ENCODE data around the gene LTC4S. TPM values are rescaled to one million over a fixed set of nuclear protein-coding genes. Genes with fewer than 3 reads are reported as not detected.

Gene LTC4S
- polyA plus RNA-seq, 3 donors = 0.65 to 2.1 (median 0.69) TPM

DNA sequence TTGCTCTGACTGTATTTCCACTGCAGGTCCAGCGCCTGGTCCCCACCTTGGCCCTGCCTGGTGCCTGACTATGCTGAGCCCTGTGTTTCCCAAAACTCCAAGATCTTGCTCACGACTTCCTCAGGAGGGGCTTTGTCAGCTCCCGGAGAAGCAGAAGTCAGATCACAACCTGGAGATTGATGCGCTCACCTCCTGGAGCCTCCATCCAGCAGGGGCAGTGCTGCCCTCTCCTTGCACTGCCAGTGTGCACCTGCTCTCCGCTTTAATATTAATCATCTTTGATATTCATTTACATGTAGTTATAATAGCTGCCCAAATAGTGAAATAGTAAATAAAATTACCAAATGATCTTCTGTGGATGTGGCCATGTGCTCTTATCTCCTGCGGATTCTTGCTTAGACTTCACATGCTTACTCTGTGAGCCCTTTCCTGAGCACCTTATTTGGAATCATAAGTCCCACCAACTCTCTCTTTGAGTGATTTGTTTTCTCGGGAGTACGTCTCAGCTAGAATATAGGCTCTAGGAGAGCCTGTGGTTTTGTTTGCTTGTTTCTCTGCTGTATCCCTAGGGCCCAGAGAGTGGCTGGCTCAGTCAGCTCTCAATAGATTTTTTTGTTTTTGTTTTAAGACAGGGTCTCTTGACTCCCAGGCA, 43.8 kb upstream of the LTC4S start:
- H3K4me1 Mint-ChIP-seq = peaks cover 40% of the 10 kb centered on the region

GRCh38 chr5:179753971-179754370, 39.8 kb upstream of the LTC4S start:
- H3K4me1 ChIP-seq (ENCODE audit: control insufficient read depth in 1 of 2, insufficient read depth in 2 of 2, low read length in 2 of 2) = peaks cover 38 to 43% of the 10 kb centered on the region in 2 donors
- peaks cover 4 to 25% of the 10 kb centered on the region in 2 donors for H3K36me3 ChIP-seq (replicated peaks in 1 of 2; ENCODE audit: control insufficient read depth in 1 of 2, insufficient read depth in 2 of 2, low read length in 2 of 2)
- Mint-ChIP-seq H3K4me1 (peaks cover 49% of the 10 kb centered on the region), H3K27ac (peak overlapping the region in 5 of 7 donors; percentile 46 to 84 (median 47)), H3K27me3 (ENCODE audit: low read depth in 3 of 3) (peaks cover 0 to 3% (median 2%) of the 10 kb centered on the region in 3 donors), H3K9me3 (peaks cover 0 to 2% (median 0%) of the 10 kb centered on the region in 7 donors), H3K36me3 (peaks cover 18 to 35% of the 10 kb centered on the region in 2 donors), H3K4me3 (no peak overlapping the region)
- intact Hi-C loops (cut with micrococcal nuclease) = no loop called here
- 49% methylated on average over 4 of the region's 5 CpGs for WGBS (ENCODE audit: insufficient coverage)
- peaks cover 97% of the 10 kb centered on the region for H4K20me1 ChIP-seq (ENCODE audit: insufficient read depth, low read length)
- no peak overlapping the region for H2AFZ ChIP-seq (ENCODE audit: insufficient read depth, low read depth, low read length, poor library complexity, severe bottlenecking)
- no peaks in the 10 kb centered on the region for H3K27me3 ChIP-seq (ENCODE audit: control insufficient read depth in 2 of 2, insufficient read depth in 2 of 2, low read length in 2 of 2)
- no peaks in the 10 kb centered on the region for H3K9me3 ChIP-seq (replicated peaks in 1 of 2; ENCODE audit: control insufficient read depth in 1 of 2, insufficient read depth in 1 of 2, low read length in 2 of 2)
- H3K79me2 ChIP-seq (ENCODE audit: insufficient read depth, low read length) = peaks cover 97% of the 10 kb centered on the region
- no peak overlapping the region for H3K4me3 ChIP-seq (replicated peaks in 1 of 3; ENCODE audit: low read depth in 2 of 3, low read length in 3 of 3)
- H3K4me2 ChIP-seq (replicated peaks; ENCODE audit: extremely low read depth, low read length, poor library complexity, severe bottlenecking) = no peak overlapping the region
- H3K27ac ChIP-seq (ENCODE audit: low read depth in 1 of 2, low read length in 2 of 2) = peak overlapping the region in 1 of 2 donors; percentile 46
- TF ChIP-seq, protein P1, sequence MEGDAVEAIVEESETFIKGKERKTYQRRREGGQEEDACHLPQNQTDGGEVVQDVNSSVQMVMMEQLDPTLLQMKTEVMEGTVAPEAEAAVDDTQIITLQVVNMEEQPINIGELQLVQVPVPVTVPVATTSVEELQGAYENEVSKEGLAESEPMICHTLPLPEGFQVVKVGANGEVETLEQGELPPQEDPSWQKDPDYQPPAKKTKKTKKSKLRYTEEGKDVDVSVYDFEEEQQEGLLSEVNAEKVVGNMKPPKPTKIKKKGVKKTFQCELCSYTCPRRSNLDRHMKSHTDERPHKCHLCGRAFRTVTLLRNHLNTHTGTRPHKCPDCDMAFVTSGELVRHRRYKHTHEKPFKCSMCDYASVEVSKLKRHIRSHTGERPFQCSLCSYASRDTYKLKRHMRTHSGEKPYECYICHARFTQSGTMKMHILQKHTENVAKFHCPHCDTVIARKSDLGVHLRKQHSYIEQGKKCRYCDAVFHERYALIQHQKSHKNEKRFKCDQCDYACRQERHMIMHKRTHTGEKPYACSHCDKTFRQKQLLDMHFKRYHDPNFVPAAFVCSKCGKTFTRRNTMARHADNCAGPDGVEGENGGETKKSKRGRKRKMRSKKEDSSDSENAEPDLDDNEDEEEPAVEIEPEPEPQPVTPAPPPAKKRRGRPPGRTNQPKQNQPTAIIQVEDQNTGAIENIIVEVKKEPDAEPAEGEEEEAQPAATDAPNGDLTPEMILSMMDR (IDR thresholded peaks at IDR 0.05) = no peak
- no peak overlapping the region for H3K9ac ChIP-seq (ENCODE audit: insufficient read depth, low read length, poor library complexity, severe bottlenecking)
- DNase-seq = no peak

More for the DNA sequence above, 43.8 kb upstream of the LTC4S start:
- intact Hi-C loops (cut with micrococcal nuclease) = no loop called here
- TF ChIP-seq, protein P1 (IDR thresholded peaks at IDR 0.05) = no peak
- no peaks in the 10 kb centered on the region for H3K9me3 Mint-ChIP-seq
- Histone ChIP-seq H3K4me3 (replicated peaks in 1 of 3; ENCODE audit: low read depth in 2 of 3, low read length in 3 of 3) (no peak overlapping the region), H3K36me3 (replicated peaks in 1 of 2; ENCODE audit: control insufficient read depth in 1 of 2, insufficient read depth in 2 of 2, low read length in 2 of 2) (peaks cover 4 to 28% of the 10 kb centered on the region in 2 donors), H3K27me3 (ENCODE audit: control insufficient read depth in 2 of 2, insufficient read depth in 2 of 2, low read length in 2 of 2) (no peaks in the 10 kb centered on the region), H2AFZ (ENCODE audit: insufficient read depth, low read depth, low read length, poor library complexity, severe bottlenecking) (no peak overlapping the region), H3K9ac (ENCODE audit: insufficient read depth, low read length, poor library complexity, severe bottlenecking) (no peak overlapping the region), H3K9me3 (replicated peaks in 1 of 2; ENCODE audit: control insufficient read depth in 1 of 2, insufficient read depth in 1 of 2, low read length in 2 of 2) (no peaks in the 10 kb centered on the region), H3K27ac (ENCODE audit: low read depth in 1 of 2, low read length in 2 of 2) (peak overlapping the region in 1 of 2 donors; percentile 53), H3K4me1 (ENCODE audit: control insufficient read depth in 1 of 2, insufficient read depth in 2 of 2, low read length in 2 of 2) (peaks cover 24 to 35% of the 10 kb centered on the region in 2 donors), H4K20me1 (ENCODE audit: insufficient read depth, low read length) (peaks cover 97% of the 10 kb centered on the region), H3K4me2 (replicated peaks; ENCODE audit: extremely low read depth, low read length, poor library complexity, severe bottlenecking) (no peak overlapping the region), H3K79me2 (ENCODE audit: insufficient read depth, low read length) (peaks cover 97% of the 10 kb centered on the region)
- no peak for DNase-seq
- H3K27ac Mint-ChIP-seq = peak overlapping the region in 5 of 7 donors; percentile 7 to 84 (median 20)
- 92% methylated on average over 6 of the region's 8 CpGs for WGBS (ENCODE audit: insufficient coverage)
- H3K27me3 Mint-ChIP-seq (ENCODE audit: low read depth in 3 of 3) = peaks cover 0 to 3% (median 2%) of the 10 kb centered on the region in 3 donors
- H3K4me3 Mint-ChIP-seq = no peak overlapping the region
- peaks cover 22 to 41% of the 10 kb centered on the region in 2 donors for H3K36me3 Mint-ChIP-seq
